ENCODE measurements around the gene HMGN4.

DNA sequence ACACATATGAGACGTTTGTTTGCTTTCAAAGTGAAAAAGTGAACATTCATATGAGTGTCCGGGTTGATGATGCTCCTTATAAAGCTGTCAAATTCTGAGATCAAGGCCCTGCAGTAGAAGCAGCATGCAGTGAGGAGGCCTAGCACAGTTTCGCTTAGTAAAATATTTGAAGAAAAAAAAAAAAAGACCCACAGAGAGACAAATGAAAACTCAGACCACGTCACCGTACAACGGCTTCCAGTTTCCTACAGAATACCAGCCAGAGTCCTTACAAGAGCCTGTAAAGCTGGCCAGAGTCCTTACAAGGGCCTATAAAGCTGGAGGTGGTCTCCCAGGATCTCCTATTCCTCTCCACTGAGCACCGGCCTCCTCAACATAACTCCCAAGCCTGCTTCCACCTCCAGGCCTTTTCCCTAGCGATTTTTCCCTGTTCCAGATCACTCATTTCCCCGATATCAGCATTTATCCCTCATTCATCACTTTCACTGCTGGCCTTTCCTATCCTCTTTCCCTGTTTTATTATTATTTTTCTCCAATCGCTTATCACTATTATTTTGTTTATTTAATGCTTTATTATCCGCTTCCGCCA lies 1.5 kb upstream of the HMGN4 start:
- TF ChIP-seq CTCF (IDR thresholded peaks at IDR 0.05) (no peak), EZH2phosphoT487 (IDR thresholded peaks at IDR 0.05; ENCODE audit: borderline replicate concordance, low read depth) (no peak), GABPA (IDR thresholded peaks at IDR 0.05; ENCODE audit: low read depth) (no peak), MAX (IDR thresholded peaks at IDR 0.05; ENCODE audit: low read depth) (peak; percentile 51), YY1 (IDR thresholded peaks at IDR 0.05; ENCODE audit: low read depth) (no peak), RCOR1 (IDR thresholded peaks at IDR 0.05; ENCODE audit: low read length) (no peak), CHD2 (IDR thresholded peaks at IDR 0.05; ENCODE audit: low read length, partially characterized antibody) (no peak), RFX5 (IDR thresholded peaks at IDR 0.05; ENCODE audit: low read length) (no peak), SIN3A (IDR thresholded peaks at IDR 0.05; ENCODE audit: borderline replicate concordance, low read depth, low read length) (no peak)

Measured in SK-N-SH (cell line).